SJSA1 (cell line): Measurements from ENCODE around the gene CSNK1G2. TPM values are rescaled to one million over a fixed set of nuclear protein-coding genes. Genes with fewer than 3 reads are reported as not detected.

Source experiments
- DNase-seq, 2 experiments: peaks; one replicate each; pipeline ENCODE4 v3.0.0-alpha.2; 2015 to 2020; ENCODE audit warnings: low spot score in 2 of 2, low read depth in 1 of 2
- H3K27ac ChIP-seq: fragments of 250-450 bp; sonication (Bioruptor Pico); 2 replicates; pipeline ENCODE4 v1.5.1; 2020; ENCODE audit warnings: mild to moderate bottlenecking, moderate library complexity
- H3K27me3 ChIP-seq: fragments of 250-450 bp; sonication (Bioruptor Pico); replicated peaks from 2 replicates; pipeline ENCODE4 v1.5.1; 2020; ENCODE audit warnings: mild to moderate bottlenecking, moderate library complexity
- H3K36me3 ChIP-seq: fragments of 250-450 bp; sonication (Bioruptor Pico); 2 replicates; pipeline ENCODE4 v1.5.1; 2020; ENCODE audit warnings: mild to moderate bottlenecking
- H3K4me1 ChIP-seq: fragments of 250-450 bp; sonication (Bioruptor Pico); replicated peaks from 2 replicates; pipeline ENCODE4 v1.6.1; 2021; ENCODE audit warnings: mild to moderate bottlenecking
- H3K4me3 ChIP-seq: fragments of 250-450 bp; sonication (Bioruptor Pico); 2 replicates; pipeline ENCODE4 v1.5.1; 2020; ENCODE audit warnings: mild to moderate bottlenecking
- H3K9me3 ChIP-seq: fragments of 250-450 bp; sonication (Bioruptor Pico); replicated peaks from 2 replicates; pipeline ENCODE4 v1.5.1; 2020; ENCODE audit warnings: mild to moderate bottlenecking
- total RNA-seq: library from RNA; depleted of rRNA; stranded (reverse); fragments of >200 nt; shearing (Covaris generic); gene quantifications from 2 replicates; pipeline ENCODE4 v1.2.3, GENCODE V29; 2014; rRNA removed

Gene CSNK1G2
- 31.9 and 63.4 TPM in 2 replicates for total RNA-seq

GRCh38 chr19:1941146-1942077 lies at the start of gene CSNK1G2:
Gene CSNK1G2, plus strand, starts transcription at chr19:1941172. Its CDS starts 28,601 bp downstream, at chr19:1969773.
- H3K4me3 ChIP-seq: peak within 1 kb of the TSS; percentile 99
- peaks cover 23% of the 10 kb centered on the region for H3K4me1 ChIP-seq
- DNase-seq: no peak

GRCh38 chr19:1893791-1894190 lies 47.2 kb upstream of the CSNK1G2 start:
- DNase-seq: no peak
- Histone ChIP-seq H3K4me1 (peaks cover 7% of the 10 kb centered on the region), H3K27ac (no peak overlapping the region), H3K9me3 (no peaks in the 10 kb centered on the region), H3K4me3 (no peak overlapping the region), H3K36me3 (no peaks in the 10 kb centered on the region), H3K27me3 (no peaks in the 10 kb centered on the region)

More at GRCh38 chr19:1941146-1942077, at the start of gene CSNK1G2:
- H3K36me3 ChIP-seq: peaks cover 6% of the 10 kb centered on the region
- no peaks in the 10 kb centered on the region for H3K27me3 ChIP-seq
- H3K27ac ChIP-seq: peak within 1 kb of the TSS; percentile 99
- no peaks in the 10 kb centered on the region for H3K9me3 ChIP-seq

GRCh38 chr19:1896508-1896907 lies 44.5 kb upstream of the CSNK1G2 start:
- Histone ChIP-seq H3K27ac (no peak overlapping the region), H3K4me3 (no peak overlapping the region), H3K36me3 (no peaks in the 10 kb centered on the region), H3K27me3 (no peaks in the 10 kb centered on the region), H3K9me3 (no peaks in the 10 kb centered on the region), H3K4me1 (peaks cover 7% of the 10 kb centered on the region)
- DNase-seq: no peak

- DNase-seq: no peak
- no peak overlapping the region for H3K4me3 ChIP-seq
These were observed 39.0 kb upstream of the CSNK1G2 start for GRCh38 chr19:1901940-1902404.

GRCh38 chr19:1902923-1903322 lies 38.0 kb upstream of the CSNK1G2 start:
- H3K4me3 ChIP-seq: no peak overlapping the region

More at GRCh38 chr19:1901940-1902404, 39.0 kb upstream of the CSNK1G2 start:
- Histone ChIP-seq H3K4me1 (peaks cover 14% of the 10 kb centered on the region), H3K36me3 (peaks cover 11% of the 10 kb centered on the region), H3K9me3 (no peaks in the 10 kb centered on the region), H3K27me3 (no peaks in the 10 kb centered on the region), H3K27ac (no peak overlapping the region)

GRCh38 chr19:1904860-1905109 lies 36.2 kb upstream of the CSNK1G2 start:
- H3K27ac ChIP-seq: no peak overlapping the region
- H3K4me3 ChIP-seq: peak overlapping the region; percentile 83
- H3K27me3 ChIP-seq: no peaks in the 10 kb centered on the region
- no peaks in the 10 kb centered on the region for H3K9me3 ChIP-seq
- peaks cover 7% of the 10 kb centered on the region for H3K4me1 ChIP-seq
- H3K36me3 ChIP-seq: peaks cover 19% of the 10 kb centered on the region
- no peak for DNase-seq

More at GRCh38 chr19:1902923-1903322, 38.0 kb upstream of the CSNK1G2 start:
- Histone ChIP-seq H3K27ac (no peak overlapping the region), H3K9me3 (no peaks in the 10 kb centered on the region), H3K27me3 (no peaks in the 10 kb centered on the region), H3K4me1 (peaks cover 7% of the 10 kb centered on the region), H3K36me3 (peaks cover 13% of the 10 kb centered on the region)
- DNase-seq: no peak

- Histone ChIP-seq H3K9me3 (no peaks in the 10 kb centered on the region), H3K27me3 (no peaks in the 10 kb centered on the region), H3K36me3 (peaks cover 19% of the 10 kb centered on the region), H3K4me3 (peak within 1 kb of the TSS; percentile 83), H3K4me1 (peaks cover 7% of the 10 kb centered on the region), H3K27ac (peak within 1 kb of the TSS; percentile 49)
- peak; percentile 96 to 100 for DNase-seq
These were observed 35.7 kb upstream of the CSNK1G2 start, which contains the start of the genes ADAT3 and SCAMP4 for GRCh38 chr19:1905110-1905862. Gene ADAT3, plus strand, starts transcription at chr19:1905399. Its CDS starts 6,649 bp downstream, at chr19:1912048. Gene SCAMP4, plus strand, starts transcription at chr19:1905399. Its CDS starts 9,621 bp downstream, at chr19:1915020.

- peak overlapping the region; percentile 83 for H3K4me3 ChIP-seq
- H3K9me3 ChIP-seq: no peaks in the 10 kb centered on the region
- H3K4me1 ChIP-seq: peaks cover 7% of the 10 kb centered on the region
- peaks cover 19% of the 10 kb centered on the region for H3K36me3 ChIP-seq
- DNase-seq: no peak
- no peaks in the 10 kb centered on the region for H3K27me3 ChIP-seq
- H3K27ac ChIP-seq: peak overlapping the region; percentile 49
These were observed 35.1 kb upstream of the CSNK1G2 start for GRCh38 chr19:1905863-1906375.

GRCh38 chr19:1906985-1907562 lies 33.9 kb upstream of the CSNK1G2 start:
- H3K4me3 ChIP-seq: no peak overlapping the region
- no peaks in the 10 kb centered on the region for H3K9me3 ChIP-seq
- H3K4me1 ChIP-seq: peaks cover 7% of the 10 kb centered on the region
- no peaks in the 10 kb centered on the region for H3K27me3 ChIP-seq
- H3K27ac ChIP-seq: no peak overlapping the region
- DNase-seq: no peak
- peaks cover 22% of the 10 kb centered on the region for H3K36me3 ChIP-seq

- DNase-seq: no peak
These were observed 33.2 kb upstream of the CSNK1G2 start for GRCh38 chr19:1907563-1908363.

GRCh38 chr19:1908364-1908678 lies 32.7 kb upstream of the CSNK1G2 start:
- Histone ChIP-seq H3K27me3 (no peaks in the 10 kb centered on the region), H3K4me1 (peaks cover 7% of the 10 kb centered on the region)
- no peak for DNase-seq

More at GRCh38 chr19:1907563-1908363, 33.2 kb upstream of the CSNK1G2 start:
- no peak overlapping the region for H3K27ac ChIP-seq
- peaks cover 29% of the 10 kb centered on the region for H3K36me3 ChIP-seq
- H3K27me3 ChIP-seq: no peaks in the 10 kb centered on the region
- no peak overlapping the region for H3K4me3 ChIP-seq
- H3K9me3 ChIP-seq: no peaks in the 10 kb centered on the region
- H3K4me1 ChIP-seq: peaks cover 7% of the 10 kb centered on the region

GRCh38 chr19:1909761-1910080 lies 31.3 kb upstream of the CSNK1G2 start:
- Histone ChIP-seq H3K27ac (no peak overlapping the region), H3K9me3 (no peaks in the 10 kb centered on the region), H3K27me3 (no peaks in the 10 kb centered on the region), H3K4me1 (peaks cover 7% of the 10 kb centered on the region), H3K36me3 (peaks cover 44% of the 10 kb centered on the region), H3K4me3 (no peak overlapping the region)
- no peak for DNase-seq

More at GRCh38 chr19:1908364-1908678, 32.7 kb upstream of the CSNK1G2 start:
- H3K27ac ChIP-seq: no peak overlapping the region
- H3K36me3 ChIP-seq: peaks cover 35% of the 10 kb centered on the region
- H3K4me3 ChIP-seq: no peak overlapping the region
- H3K9me3 ChIP-seq: no peaks in the 10 kb centered on the region

- Histone ChIP-seq H3K27ac (no peak overlapping the region), H3K4me1 (peaks cover 7% of the 10 kb centered on the region), H3K27me3 (no peaks in the 10 kb centered on the region), H3K36me3 (peaks cover 44% of the 10 kb centered on the region), H3K4me3 (no peak overlapping the region), H3K9me3 (no peaks in the 10 kb centered on the region)
- DNase-seq: no peak
These were observed 30.8 kb upstream of the CSNK1G2 start for GRCh38 chr19:1910177-1910576.
